Adipocyte (in vitro differentiated cells): ENCODE results near the gene AKR1C3.
"Not testable (repeated sequence)": the region's sequence is repeated elsewhere in the genome, so short reads cannot be mapped to it uniquely, and the experiment has no call there.

Source experiments
- DNase-seq: peaks from one replicate; pipeline ENCODE4 v3.0.0-alpha.2; 2015; ENCODE audit warnings: low read depth
- H3K27me3 ChIP-seq: replicated peaks from 2 replicates; pipeline ENCODE4 v1.7.0; 2013; ENCODE audit warnings: mild to moderate bottlenecking, low read length, moderate library complexity; ENCODE audit not compliant: control insufficient read depth, insufficient read depth
- H3K36me3 ChIP-seq: 2 replicates; pipeline ENCODE4 v1.7.0; 2013; ENCODE audit warnings: low read length, mild to moderate bottlenecking, moderate library complexity; ENCODE audit not compliant: control insufficient read depth, insufficient read depth, severe bottlenecking
- H3K4me1 ChIP-seq: 2 replicates; pipeline ENCODE4 v1.7.0; 2013; ENCODE audit warnings: mild to moderate bottlenecking, low read length, moderate library complexity; ENCODE audit not compliant: control insufficient read depth, insufficient read depth
- H3K4me3 ChIP-seq: 2 replicates; pipeline ENCODE4 v1.7.0; 2013; ENCODE audit warnings: mild to moderate bottlenecking, low read length, moderate library complexity
- H3K9ac ChIP-seq: 2 replicates; pipeline ENCODE4 v1.7.0; 2013; ENCODE audit warnings: mild to moderate bottlenecking, low read length, moderate library complexity
- H3K9me3 ChIP-seq: 2 replicates; pipeline ENCODE4 v1.7.0; 2013; ENCODE audit warnings: mild to moderate bottlenecking, low read length, moderate library complexity; ENCODE audit not compliant: control insufficient read depth

The AKR1C3 gene

DNA sequence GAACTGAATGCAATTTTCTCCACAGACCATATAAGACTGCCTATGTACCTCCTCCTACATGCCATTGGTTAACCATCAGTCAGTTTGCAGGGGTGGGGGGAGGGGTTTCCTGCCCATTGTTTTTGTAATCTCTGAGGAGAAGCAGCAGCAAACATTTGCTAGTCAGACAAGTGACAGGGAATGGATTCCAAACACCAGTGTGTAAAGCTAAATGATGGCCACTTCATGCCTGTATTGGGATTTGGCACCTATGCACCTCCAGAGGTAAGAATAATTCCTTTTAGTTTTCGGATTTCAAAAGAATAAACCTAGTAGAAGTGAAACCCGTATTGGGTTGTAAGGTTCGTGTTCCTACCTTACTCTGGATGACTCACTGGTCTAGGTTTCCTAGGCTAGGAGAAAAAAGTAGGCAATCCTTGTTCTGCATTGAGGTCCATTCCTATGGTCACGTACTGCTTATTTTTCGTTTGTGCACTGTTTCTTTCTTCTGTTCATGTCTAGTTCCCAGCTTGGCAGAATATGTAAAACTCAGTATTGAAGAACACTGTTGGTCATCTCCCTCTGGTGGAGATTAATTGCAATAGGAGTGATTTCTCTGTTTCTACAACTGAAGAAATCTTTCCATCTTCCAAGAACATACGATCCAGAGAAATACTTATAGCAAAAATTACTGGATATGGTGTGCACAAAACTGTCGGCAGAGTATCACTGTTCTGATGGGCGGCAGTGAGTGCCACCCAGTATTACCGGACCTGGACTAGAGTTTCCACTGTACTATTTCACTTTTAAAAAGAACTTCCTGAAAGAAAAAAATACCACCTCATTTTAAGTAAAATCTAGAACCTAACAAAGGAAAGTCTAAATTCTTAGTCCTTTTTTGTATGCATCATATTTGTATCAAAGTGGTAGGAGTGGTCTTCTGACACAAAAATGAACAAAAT, at the start of gene AKR1C3:
TSS of gene AKR1C3 (plus strand) at position 150 of the 941 bp plus-strand sequence. CDS start at position 181, 31 bp downstream.
- Histone ChIP-seq H3K36me3 (peaks cover 35% of the 10 kb centered on the region), H3K9ac (peak within 1 kb of the TSS; percentile 99), H3K4me1 (peaks cover 61% of the 10 kb centered on the region), H3K27me3 (no peaks in the 10 kb centered on the region), H3K9me3 (no peaks in the 10 kb centered on the region), H3K4me3 (peak within 1 kb of the TSS; percentile 94)
- DNase-seq, result peak; percentile 87

DNA sequence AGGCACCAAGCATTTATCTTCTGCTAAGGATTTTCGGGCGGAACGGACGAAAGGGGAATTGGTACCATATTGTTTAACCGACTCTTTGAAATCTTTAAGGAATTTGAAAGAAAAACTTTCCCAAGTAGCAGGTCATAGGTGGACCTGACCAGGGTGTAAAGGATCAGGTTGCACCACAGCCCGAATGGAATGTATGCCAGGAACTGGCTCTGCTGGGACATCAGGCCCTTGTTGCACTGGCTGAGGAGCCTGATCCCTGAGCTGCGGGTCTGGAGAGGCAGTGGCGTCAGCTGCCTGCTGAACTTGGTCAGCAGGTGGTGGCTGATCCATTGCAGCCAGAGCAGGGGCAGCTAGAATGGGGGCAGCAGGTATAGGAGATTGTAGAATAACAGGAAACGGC, 49.1 kb upstream of the AKR1C3 start:
- no peak overlapping the region for H3K9ac ChIP-seq
- H3K4me1 ChIP-seq, result peaks cover 66% of the 10 kb centered on the region
- no peak overlapping the region for H3K4me3 ChIP-seq
- no peaks in the 10 kb centered on the region for H3K36me3 ChIP-seq
- no peak for DNase-seq
- H3K9me3 ChIP-seq, result no peaks in the 10 kb centered on the region
- no peaks in the 10 kb centered on the region for H3K27me3 ChIP-seq

DNA sequence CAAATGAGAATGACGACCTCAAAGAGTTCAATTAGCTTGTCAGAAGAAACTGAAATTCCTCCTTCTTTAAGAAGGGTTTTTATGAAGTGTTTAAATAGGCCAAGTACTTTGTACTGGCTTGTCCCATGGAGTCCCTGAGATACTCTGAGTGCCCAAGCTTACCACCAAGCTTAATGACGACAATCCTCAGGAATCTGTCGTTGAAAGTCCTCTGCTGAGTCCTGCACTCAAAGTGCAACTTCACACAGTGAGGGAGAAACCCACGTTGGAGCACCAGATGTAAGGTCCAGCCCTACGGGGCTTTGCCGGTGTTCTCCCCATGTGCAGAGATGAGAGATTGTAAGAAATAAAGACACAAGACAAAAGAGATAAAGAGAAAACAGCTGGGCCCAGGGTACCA, 47.8 kb upstream of the AKR1C3 start:
- no peaks in the 10 kb centered on the region for H3K9me3 ChIP-seq
- H3K4me3 ChIP-seq, result no peak overlapping the region
- no peak for DNase-seq
- H3K9ac ChIP-seq, result no peak overlapping the region
- H3K4me1 ChIP-seq, result peaks cover 55% of the 10 kb centered on the region
- no peaks in the 10 kb centered on the region for H3K36me3 ChIP-seq
- no peaks in the 10 kb centered on the region for H3K27me3 ChIP-seq

DNA sequence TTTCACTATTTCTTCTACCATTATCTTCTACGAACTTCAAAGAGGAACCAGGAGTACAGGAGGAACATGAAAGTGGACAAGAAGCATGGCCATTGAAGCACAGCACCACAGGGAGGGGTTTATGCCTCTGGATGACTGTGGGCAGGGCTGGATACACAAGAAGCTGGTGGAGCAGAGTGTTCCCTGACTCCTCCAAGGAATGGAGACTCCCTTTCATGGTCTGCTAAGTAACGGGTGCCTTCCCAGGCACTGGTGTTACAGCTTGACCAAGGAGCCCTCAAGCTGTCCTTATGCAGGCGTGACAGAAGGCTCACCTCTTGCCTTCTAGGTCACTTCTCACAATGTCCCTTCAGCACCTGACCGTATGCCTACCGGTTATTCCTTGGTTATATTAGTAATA, 47.2 kb upstream of the AKR1C3 start:
- not testable (repeated sequence) for H3K9ac ChIP-seq, H3K9me3 ChIP-seq, H3K36me3 ChIP-seq, H3K27me3 ChIP-seq, DNase-seq, H3K4me3 ChIP-seq
- peaks cover 48% of the 10 kb centered on the region for H3K4me1 ChIP-seq

DNA sequence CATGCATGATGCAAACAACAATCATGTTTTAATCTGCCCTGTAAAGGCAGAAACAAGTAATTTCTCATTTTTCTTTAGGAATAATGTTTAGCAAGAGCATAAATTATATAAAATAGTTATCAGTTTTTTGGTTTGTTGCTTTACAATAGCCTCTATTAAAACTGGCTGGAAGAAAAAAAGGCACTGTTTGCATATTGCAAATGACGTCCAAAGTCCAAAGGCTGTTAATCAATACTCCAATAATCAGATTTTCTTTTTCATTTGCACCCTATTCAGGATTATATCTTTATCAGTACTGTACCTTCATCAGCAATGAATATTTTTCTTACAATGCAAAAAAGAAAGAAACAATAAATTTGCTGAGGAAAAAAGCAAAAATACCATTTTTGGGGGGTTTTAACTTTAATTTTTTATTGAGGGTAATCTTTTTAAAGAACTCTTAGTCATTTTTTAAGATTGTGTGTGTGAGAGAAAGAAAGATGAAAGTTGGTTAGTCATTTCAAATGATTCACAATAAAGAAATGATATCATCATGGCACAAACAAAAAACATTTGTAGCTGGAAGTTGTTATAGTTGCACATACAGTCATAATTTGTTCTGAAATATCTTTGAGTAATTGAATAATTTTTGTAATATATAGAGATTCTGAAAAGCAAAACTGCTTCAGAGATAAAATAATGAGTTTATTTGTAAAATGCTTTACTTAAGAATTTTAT, 46.1 kb upstream of the AKR1C3 start:
- DNase-seq, result peak; percentile 61

DNA sequence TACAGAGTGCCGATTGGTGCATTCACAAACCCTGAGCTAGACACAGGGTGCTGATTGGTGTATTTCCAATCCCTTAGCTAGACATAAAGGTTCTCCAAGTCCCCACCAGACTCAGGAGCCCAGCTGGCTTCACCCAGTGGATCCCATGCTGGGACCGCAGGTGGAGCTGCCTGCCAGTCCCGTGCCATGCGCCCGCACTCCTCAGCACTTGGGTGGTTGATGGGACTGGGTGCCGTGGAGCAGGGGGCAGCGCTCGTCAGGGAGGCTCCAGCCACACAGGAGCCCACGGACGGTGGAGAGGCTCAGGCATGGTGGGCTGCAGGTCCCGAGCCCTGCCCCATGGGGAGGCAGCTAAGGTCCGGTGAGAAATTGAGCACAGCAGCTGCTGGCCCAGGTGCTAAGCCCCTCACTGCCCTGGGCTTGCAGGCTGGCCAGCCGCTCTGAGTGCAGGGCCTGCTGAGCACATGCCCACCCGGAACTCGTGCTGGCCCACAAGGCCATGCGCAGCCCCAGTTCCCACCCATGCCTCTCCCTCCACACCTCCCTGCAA, 41.2 kb upstream of the AKR1C3 start:
- H3K27me3 ChIP-seq, H3K36me3 ChIP-seq, H3K4me3 ChIP-seq, H3K9ac ChIP-seq, H3K9me3 ChIP-seq, DNase-seq: not testable (repeated sequence)
- peaks cover 11% of the 10 kb centered on the region for H3K4me1 ChIP-seq

More for the DNA sequence above, 46.1 kb upstream of the AKR1C3 start:
- Histone ChIP-seq H3K9me3 (no peaks in the 10 kb centered on the region), H3K4me1 (peaks cover 38% of the 10 kb centered on the region), H3K36me3 (no peaks in the 10 kb centered on the region), H3K27me3 (no peaks in the 10 kb centered on the region), H3K9ac (no peak overlapping the region), H3K4me3 (no peak overlapping the region)

DNA sequence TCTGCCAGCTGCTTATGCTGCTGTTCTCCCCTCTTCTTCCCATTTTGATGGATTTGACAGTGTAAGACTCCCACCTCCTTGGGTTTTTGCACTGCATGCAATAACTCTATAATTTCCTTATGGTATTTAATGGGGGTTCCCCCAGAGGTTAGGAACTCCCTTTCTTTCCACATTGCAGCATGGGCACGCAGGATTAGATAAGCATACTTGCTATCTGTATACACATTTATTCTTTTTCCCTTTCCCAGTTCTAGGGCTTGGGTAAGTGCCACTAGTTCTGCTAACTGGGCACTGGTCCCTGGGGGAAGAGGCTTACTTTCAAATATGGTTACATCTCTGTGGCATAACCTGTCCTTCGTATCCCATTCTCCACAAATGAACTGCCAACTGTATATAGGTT, 39.4 kb upstream of the AKR1C3 start:
- not testable (repeated sequence) for H3K36me3 ChIP-seq, H3K4me3 ChIP-seq, H3K4me1 ChIP-seq, H3K9ac ChIP-seq, H3K9me3 ChIP-seq, H3K27me3 ChIP-seq, DNase-seq

DNA sequence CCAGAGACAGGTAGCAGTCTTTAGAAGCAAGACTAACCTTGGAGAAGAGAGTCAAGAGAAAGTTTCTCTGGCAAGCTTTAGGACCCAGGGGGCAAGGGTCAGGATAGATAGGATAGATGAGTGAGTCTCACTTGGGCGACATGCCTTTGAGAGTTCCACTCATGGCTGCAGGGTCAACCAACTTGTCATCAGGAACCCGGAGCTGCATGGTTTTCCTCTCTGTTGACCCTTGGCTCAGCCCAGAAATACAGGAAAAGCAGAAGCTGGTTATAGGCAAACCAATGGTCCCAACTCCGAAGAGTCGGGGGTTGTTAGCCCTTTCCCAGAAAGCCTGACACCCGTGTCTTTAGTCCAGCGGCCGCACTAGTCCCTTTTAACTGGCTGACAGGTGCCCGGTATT, 34.9 kb upstream of the AKR1C3 start:
- H3K9me3 ChIP-seq, H3K4me3 ChIP-seq, H3K4me1 ChIP-seq, H3K36me3 ChIP-seq, H3K9ac ChIP-seq, H3K27me3 ChIP-seq, DNase-seq: not testable (repeated sequence)

DNA sequence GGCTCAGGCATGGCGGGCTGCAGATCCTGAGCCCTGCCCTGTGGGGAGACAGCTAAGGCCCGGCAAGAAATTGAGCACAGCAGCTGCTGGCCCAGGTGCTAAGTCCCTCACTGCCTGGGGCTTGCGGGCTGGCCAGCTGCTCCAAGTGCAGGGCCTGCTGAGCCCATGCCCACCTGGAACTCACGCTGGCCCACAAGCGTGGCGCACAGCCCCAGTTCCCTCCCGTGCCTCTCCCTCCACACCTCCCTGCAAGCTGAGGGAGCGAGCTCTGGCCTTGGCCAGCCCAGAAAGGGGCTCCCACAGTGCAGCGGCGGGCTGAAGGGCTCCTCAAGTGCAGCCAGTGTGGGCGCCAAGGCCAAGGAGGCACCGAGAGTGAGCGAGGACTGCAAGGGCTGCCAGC, 33.4 kb upstream of the AKR1C3 start:
- H3K27me3 ChIP-seq, H3K9me3 ChIP-seq, H3K36me3 ChIP-seq, H3K4me3 ChIP-seq, DNase-seq, H3K9ac ChIP-seq: not testable (repeated sequence)
- H3K4me1 ChIP-seq, result peaks cover 11% of the 10 kb centered on the region

DNA sequence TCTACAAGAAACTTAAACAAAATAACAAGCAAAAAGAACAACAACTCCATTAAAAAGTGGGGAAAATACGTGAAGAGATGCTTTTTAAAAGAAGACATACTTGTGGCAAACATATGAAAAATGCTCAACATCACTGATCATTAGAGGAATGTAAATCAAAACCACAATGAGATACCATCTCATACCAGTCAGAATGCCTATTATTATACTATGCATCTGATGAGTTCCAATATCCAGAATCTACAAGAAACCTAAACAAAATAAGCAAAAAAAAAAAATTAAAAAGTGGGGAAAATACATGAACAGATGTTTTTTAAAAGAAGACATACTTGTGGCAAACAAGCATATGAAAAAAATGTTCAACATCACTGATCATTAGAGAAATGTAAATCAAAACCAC, 29.6 kb upstream of the AKR1C3 start:
- Histone ChIP-seq H3K4me3 (no peak overlapping the region), H3K4me1 (peaks cover 33% of the 10 kb centered on the region), H3K9ac (no peak overlapping the region), H3K27me3 (no peaks in the 10 kb centered on the region), H3K36me3 (no peaks in the 10 kb centered on the region), H3K9me3 (no peaks in the 10 kb centered on the region)
- DNase-seq, result peak; percentile 35

DNA sequence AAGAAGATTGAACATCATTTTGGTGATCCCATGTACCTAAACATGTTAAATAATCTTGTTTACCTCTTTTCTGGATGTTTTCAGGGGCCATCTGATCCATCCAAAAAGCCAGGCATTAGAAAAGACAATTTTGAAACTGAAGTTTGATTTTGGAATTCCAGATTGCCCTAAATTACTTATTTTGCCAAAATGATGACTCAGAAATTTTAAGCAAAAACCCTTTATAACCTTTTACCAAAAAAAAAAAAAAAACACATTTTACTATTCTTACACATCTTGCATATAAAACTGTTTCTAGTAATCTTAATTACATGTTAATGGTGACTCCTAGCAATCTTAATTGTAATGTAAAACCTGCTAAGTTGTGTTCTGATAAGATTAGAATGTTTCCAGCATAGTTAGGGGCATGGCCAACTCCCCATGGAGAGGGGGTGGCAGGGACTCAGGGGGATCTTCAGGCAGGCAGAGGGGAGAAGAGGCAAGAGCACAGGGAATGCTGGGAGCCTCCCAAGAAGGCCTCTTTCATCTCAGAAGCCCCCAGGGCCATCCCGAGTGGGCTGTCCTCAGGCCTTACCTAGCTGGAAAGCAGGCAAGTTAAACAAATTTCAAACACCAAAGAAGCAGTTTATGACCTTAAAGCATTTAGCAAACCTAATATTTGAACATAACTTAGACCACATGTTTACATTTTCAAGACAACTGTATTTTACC, 25.8 kb upstream of the AKR1C3 start:
- peak overlapping the region; percentile 78 for H3K9ac ChIP-seq
- H3K27me3 ChIP-seq, result no peaks in the 10 kb centered on the region
- H3K4me3 ChIP-seq, result peak overlapping the region; percentile 74
- H3K36me3 ChIP-seq, result no peaks in the 10 kb centered on the region
- DNase-seq, result no peak
- peaks cover 59% of the 10 kb centered on the region for H3K4me1 ChIP-seq
- H3K9me3 ChIP-seq, result no peaks in the 10 kb centered on the region
